SK-N-SH treated with all-trans-retinoic acid at 6 μM for 48 hours (cell line): ENCODE measurements around the gene POMGNT1.

Experiments
- ATAC-seq: fragments of 200-7000 bp; cut with Tn5 transposase; 3 replicates; pipeline ENCODE4 v1.9.1; 2020; ENCODE audit warnings: mild to moderate bottlenecking, moderate library complexity
- ARNTL ChIP-seq: fragments of 450-650 bp; formaldehyde crosslinking; IDR thresholded peaks from 2 replicates; pipeline ENCODE4 v1.5.0; 2020; ENCODE audit warnings: low read depth, mild to moderate bottlenecking, moderate library complexity, borderline replicate concordance
- BACH2 ChIP-seq: fragments of 250-450 bp; sonication (Bioruptor Pico); IDR thresholded peaks from 2 replicates; pipeline ENCODE4 v1.9.0; 2021; ENCODE audit warnings: mild to moderate bottlenecking, borderline replicate concordance
- CSDC2 ChIP-seq: fragments of 250-450 bp; sonication (Bioruptor Pico); IDR thresholded peaks from 2 replicates; pipeline ENCODE4 v1.5.0; 2020; ENCODE audit warnings: mild to moderate bottlenecking, moderate library complexity
- CSRNP3 ChIP-seq: fragments of 250-450 bp; sonication (Bioruptor Pico); IDR thresholded peaks from 2 replicates; pipeline ENCODE4 v1.5.1; 2021; ENCODE audit warnings: mild to moderate bottlenecking, moderate library complexity
- GLIS3 ChIP-seq: fragments of 250-450 bp; sonication (Bioruptor Pico); IDR thresholded peaks from 2 replicates; pipeline ENCODE4 v1.5.0; 2020; ENCODE audit warnings: mild to moderate bottlenecking, moderate library complexity
- OSR1 ChIP-seq: fragments of 250-450 bp; sonication (Bioruptor Pico); IDR thresholded peaks from 2 replicates; pipeline ENCODE4 v1.8.0; 2022; ENCODE audit warnings: moderate library complexity, mild to moderate bottlenecking, inconsistent platforms
- PATZ1 ChIP-seq: fragments of 250-450 bp; sonication (Bioruptor Pico); IDR thresholded peaks from 2 replicates; pipeline ENCODE4 v1.8.0; 2020; ENCODE audit warnings: mild to moderate bottlenecking, moderate library complexity, borderline replicate concordance
- POU6F1 ChIP-seq: fragments of 250-450 bp; sonication (Bioruptor Pico); IDR thresholded peaks from 2 replicates; pipeline ENCODE4 v1.8.0; 2021; ENCODE audit warnings: low read depth, mild to moderate bottlenecking, moderate library complexity, borderline replicate concordance
- PPARA ChIP-seq: fragments of 250-450 bp; sonication (Bioruptor Pico); IDR thresholded peaks from 2 replicates; pipeline ENCODE4 v1.5.0; 2020; ENCODE audit warnings: mild to moderate bottlenecking, borderline replicate concordance
- RARB ChIP-seq: fragments of 250-450 bp; sonication (Bioruptor Pico); IDR thresholded peaks from 2 replicates; pipeline ENCODE4 v1.8.0; 2021; ENCODE audit warnings: mild to moderate bottlenecking, moderate library complexity
- TCF4 ChIP-seq: fragments of 250-450 bp; sonication (Bioruptor Pico); IDR thresholded peaks from 2 replicates; pipeline ENCODE4 v1.8.0; 2021; ENCODE audit warnings: mild to moderate bottlenecking, moderate library complexity, borderline replicate concordance
- TOX ChIP-seq: fragments of 250-450 bp; sonication (Bioruptor Pico); IDR thresholded peaks from 2 replicates; pipeline ENCODE4 v1.8.0; 2021; ENCODE audit warnings: mild to moderate bottlenecking, moderate library complexity, borderline replicate concordance
- TSHZ2 ChIP-seq: fragments of 250-450 bp; sonication (Bioruptor Pico); IDR thresholded peaks from 2 replicates; pipeline ENCODE4 v1.5.0; 2020; ENCODE audit warnings: mild to moderate bottlenecking, moderate library complexity
- ZC3H10 ChIP-seq: fragments of 250-450 bp; sonication (Bioruptor Pico); IDR thresholded peaks from 2 replicates; pipeline ENCODE4 v1.5.1; 2021; ENCODE audit warnings: mild to moderate bottlenecking, moderate library complexity
- ZFP3 ChIP-seq: fragments of 250-450 bp; sonication (Bioruptor Pico); IDR thresholded peaks from 2 replicates; pipeline ENCODE4 v1.5.0; 2020; ENCODE audit warnings: mild to moderate bottlenecking, moderate library complexity
- ZFP30 ChIP-seq: fragments of 450-650 bp; formaldehyde crosslinking; IDR thresholded peaks from 2 replicates; pipeline ENCODE4 v1.5.0; 2022; ENCODE audit warnings: mild to moderate bottlenecking, moderate library complexity
- ZNF565 ChIP-seq: fragments of 450-650 bp; formaldehyde crosslinking; conservative IDR thresholded peaks from 2 replicates; pipeline ENCODE4 v1.5.0; 2020; ENCODE audit warnings: low read depth, mild to moderate bottlenecking, moderate library complexity
- ZNF70 ChIP-seq: fragments of 450-650 bp; formaldehyde crosslinking; IDR thresholded peaks from 2 replicates; pipeline ENCODE4 v1.5.0; 2020; ENCODE audit warnings: mild to moderate bottlenecking, moderate library complexity
- ZNF8 ChIP-seq: fragments of 450-650 bp; formaldehyde crosslinking; IDR thresholded peaks from 2 replicates; pipeline ENCODE4 v1.5.0; 2020; ENCODE audit warnings: mild to moderate bottlenecking, moderate library complexity

POMGNT1 gene

GRCh38 chr1:46183926-46184557, 14.2 kb downstream of the POMGNT1 start:
- ATAC-seq, result no peak

GRCh38 chr1:46183079-46183847, 15.0 kb downstream of the POMGNT1 start:
- peak; percentile 77 for ATAC-seq
- TF ChIP-seq CSDC2 (CRISPR knock-in tag) (no peak), ZNF565 (CRISPR knock-in tag) (no peak), ZFP3 (CRISPR knock-in tag) (0 out of 2 replicates have a peak, but pooled peaks have one; percentile 20), PPARA (CRISPR knock-in tag) (no peak), BACH2 (CRISPR knock-in tag) (no peak), ZC3H10 (CRISPR knock-in tag) (no peak), RARB (CRISPR knock-in tag) (no peak)

More at GRCh38 chr1:46183926-46184557, 14.2 kb downstream of the POMGNT1 start:
- TF ChIP-seq TSHZ2 (CRISPR knock-in tag) (no peak), CSDC2 (CRISPR knock-in tag) (no peak), OSR1 (CRISPR knock-in tag) (no peak), BACH2 (CRISPR knock-in tag) (no peak), ZFP30 (no peak), PATZ1 (CRISPR knock-in tag) (no peak), TOX (no peak), ZFP3 (CRISPR knock-in tag) (no peak), ZNF8 (no peak), ZNF70 (CRISPR knock-in tag) (no peak), ZC3H10 (CRISPR knock-in tag) (no peak), CSRNP3 (CRISPR knock-in tag) (no peak), POU6F1 (CRISPR knock-in tag) (no peak), GLIS3 (CRISPR knock-in tag) (no peak), ZNF565 (CRISPR knock-in tag) (no peak), ARNTL (CRISPR knock-in tag) (no peak)

- peak; percentile 11 for ATAC-seq
- TF ChIP-seq POU6F1 (CRISPR knock-in tag) (no peak), TCF4 (CRISPR knock-in tag) (no peak), ARNTL (CRISPR knock-in tag) (no peak), ZNF565 (CRISPR knock-in tag) (no peak), BACH2 (CRISPR knock-in tag) (no peak), CSDC2 (CRISPR knock-in tag) (no peak), GLIS3 (CRISPR knock-in tag) (no peak)
These were observed 16.6 kb downstream of the POMGNT1 start for GRCh38 chr1:46181343-46182260.
